ENCODE measurements around the gene SYK. TPM values are rescaled to one million over a fixed set of nuclear protein-coding genes. Genes with fewer than 3 reads are reported as not detected.

The SYK gene
- total RNA-seq, 4 donors from 2014 or later, result 6.7 to 22.2 (median 9.0) TPM

DNA sequence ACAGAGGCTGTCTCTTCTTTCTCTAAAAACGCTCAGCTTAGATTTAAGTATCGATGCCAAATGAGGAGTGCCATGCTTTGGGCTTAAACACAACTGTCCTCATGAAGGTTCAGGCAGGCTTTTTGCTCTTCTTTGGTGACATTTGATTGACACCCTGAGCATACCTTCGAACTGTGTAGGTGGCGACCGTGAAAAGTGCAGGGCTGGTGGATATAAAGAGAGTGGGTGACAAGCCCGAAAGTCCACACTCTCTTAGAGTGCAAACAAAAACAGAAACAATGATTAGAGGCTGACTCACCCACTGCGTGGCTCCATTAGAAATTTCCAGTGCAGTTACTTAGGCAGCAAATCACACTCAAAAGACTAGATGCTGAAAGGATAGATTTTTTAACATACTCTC lies 141.7 kb downstream of the SYK start:
- no peaks in the 10 kb centered on the region for H3K36me3 ChIP-seq

DNA sequence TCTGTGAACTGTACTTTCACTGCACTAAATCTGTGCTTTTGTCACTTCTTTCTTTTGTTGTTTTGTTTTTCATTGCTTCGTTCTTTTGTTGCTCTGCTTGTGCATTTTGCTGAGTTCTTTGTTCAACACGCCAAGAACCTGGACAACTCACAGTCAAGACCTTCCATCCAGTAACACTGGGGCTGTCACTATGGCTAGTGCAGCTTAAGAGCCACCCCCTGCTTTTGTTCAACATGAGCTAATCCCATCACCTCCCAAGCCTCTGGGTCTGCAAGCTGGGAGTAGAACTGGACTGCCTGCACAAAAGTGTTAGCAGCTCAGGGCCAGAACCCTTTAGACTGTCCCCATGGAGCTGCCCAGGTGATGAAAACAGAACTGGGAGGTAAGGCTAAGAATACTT lies 143.7 kb downstream of the SYK start:
- TF ChIP-seq, protein P1, sequence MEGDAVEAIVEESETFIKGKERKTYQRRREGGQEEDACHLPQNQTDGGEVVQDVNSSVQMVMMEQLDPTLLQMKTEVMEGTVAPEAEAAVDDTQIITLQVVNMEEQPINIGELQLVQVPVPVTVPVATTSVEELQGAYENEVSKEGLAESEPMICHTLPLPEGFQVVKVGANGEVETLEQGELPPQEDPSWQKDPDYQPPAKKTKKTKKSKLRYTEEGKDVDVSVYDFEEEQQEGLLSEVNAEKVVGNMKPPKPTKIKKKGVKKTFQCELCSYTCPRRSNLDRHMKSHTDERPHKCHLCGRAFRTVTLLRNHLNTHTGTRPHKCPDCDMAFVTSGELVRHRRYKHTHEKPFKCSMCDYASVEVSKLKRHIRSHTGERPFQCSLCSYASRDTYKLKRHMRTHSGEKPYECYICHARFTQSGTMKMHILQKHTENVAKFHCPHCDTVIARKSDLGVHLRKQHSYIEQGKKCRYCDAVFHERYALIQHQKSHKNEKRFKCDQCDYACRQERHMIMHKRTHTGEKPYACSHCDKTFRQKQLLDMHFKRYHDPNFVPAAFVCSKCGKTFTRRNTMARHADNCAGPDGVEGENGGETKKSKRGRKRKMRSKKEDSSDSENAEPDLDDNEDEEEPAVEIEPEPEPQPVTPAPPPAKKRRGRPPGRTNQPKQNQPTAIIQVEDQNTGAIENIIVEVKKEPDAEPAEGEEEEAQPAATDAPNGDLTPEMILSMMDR (IDR thresholded peaks at IDR 0.05), result no peak
- TF ChIP-seq POLR2A (IDR thresholded peaks at IDR 0.05), result no peak
- intact Hi-C loops (cut with DNase I; ENCODE audit: low total_unique reads), result no loop called here
- DNase-seq, result no peak

More for the DNA sequence above, 141.7 kb downstream of the SYK start:
- Histone ChIP-seq H3K27me3 (no peaks in the 10 kb centered on the region), H3K9me3 (no peaks in the 10 kb centered on the region), H3K4me1 (no peaks in the 10 kb centered on the region), H3K27ac (no peak overlapping the region), H3K4me3 (no peak overlapping the region)
- intact Hi-C loops (cut with DNase I; ENCODE audit: low total_unique reads), result no loop called here
- no peak for TF ChIP-seq POLR2A (IDR thresholded peaks at IDR 0.05)
- TF ChIP-seq, protein P1 (IDR thresholded peaks at IDR 0.05), result no peak
- DNase-seq, result no peak

DNA sequence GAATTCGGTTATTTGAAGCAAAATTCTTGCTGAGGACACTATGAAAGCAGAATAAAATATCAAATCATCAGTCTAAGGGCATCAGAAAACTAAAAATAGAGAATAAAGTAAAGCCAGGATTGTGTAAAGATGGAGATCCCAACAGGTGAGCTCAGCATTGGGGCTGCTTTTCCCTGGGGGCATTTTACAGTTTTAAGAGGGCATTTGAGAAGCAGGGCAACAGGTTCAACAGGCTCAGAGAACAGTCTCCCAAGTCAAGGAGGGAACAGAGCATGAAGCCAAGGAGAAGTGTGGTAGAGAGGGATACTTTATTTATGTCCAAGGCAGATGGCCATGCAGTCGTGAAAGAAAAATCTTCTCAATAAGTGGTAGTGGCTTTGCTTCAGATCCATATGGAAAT lies 145.4 kb downstream of the SYK start:
- Histone ChIP-seq H3K4me1 (no peaks in the 10 kb centered on the region), H3K27ac (no peak overlapping the region), H3K27me3 (no peaks in the 10 kb centered on the region), H3K9me3 (no peaks in the 10 kb centered on the region), H3K4me3 (no peak overlapping the region), H3K36me3 (no peaks in the 10 kb centered on the region)
- no peak for TF ChIP-seq POLR2A (IDR thresholded peaks at IDR 0.05)
- TF ChIP-seq, protein P1 (IDR thresholded peaks at IDR 0.05), result no peak
- intact Hi-C loops (cut with DNase I; ENCODE audit: low total_unique reads), result no loop called here
- no peak for DNase-seq

More for the DNA sequence above, 143.7 kb downstream of the SYK start:
- Histone ChIP-seq H3K27ac (no peak overlapping the region), H3K9me3 (no peaks in the 10 kb centered on the region), H3K27me3 (no peaks in the 10 kb centered on the region), H3K4me3 (no peak overlapping the region), H3K36me3 (no peaks in the 10 kb centered on the region), H3K4me1 (no peaks in the 10 kb centered on the region)

Other genes with a start within 250 kb of the SYK start
- gene DIRAS2, start 159.0 kb upstream of the SYK start, total RNA-seq, result 1 to 10 TPM in 1 of 4 donors, under 1 TPM in 1, not detected in 2; 0.26 to 1.2 TPM